Bronchial epithelial cell (primary cell): ENCODE data around the gene DDC. TPM values are rescaled to one million over a fixed set of nuclear protein-coding genes. Genes with fewer than 3 reads are reported as not detected.
"Not testable (repeated sequence)": the region's sequence is repeated elsewhere in the genome, so short reads cannot be mapped to it uniquely, and the experiment has no call there.

Source experiments
- DNase-seq: peaks from one replicate; pipeline ENCODE4 v3.0.0-alpha.2; 2010; ENCODE audit warnings: low read depth
- FAIRE-seq: peaks from 2 replicates; lab custom pipeline; 2011; peaks lifted over from hg19 to GRCh38; lab: Jason Lieb, UNC
- H3K27me3 ChIP-seq: 2 replicates; pipeline ENCODE4 v1.5.1; 2011; ENCODE audit warnings: low read length; ENCODE audit not compliant: control insufficient read depth, insufficient read depth
- H3K36me3 ChIP-seq: 2 replicates; pipeline ENCODE4 v1.5.1; 2011; ENCODE audit warnings: low read length; ENCODE audit not compliant: control insufficient read depth, insufficient read depth
- H3K4me3 ChIP-seq: 2 replicates; pipeline ENCODE4 v1.5.1; 2011; ENCODE audit warnings: mild to moderate bottlenecking, low read depth, low read length, control low read depth
- CTCF ChIP-seq: IDR thresholded peaks from 2 replicates; pipeline ENCODE4 v1.5.1; 2011; ENCODE audit warnings: mild to moderate bottlenecking, moderate library complexity, low read length, control low read depth, inconsistent platforms; ENCODE audit not compliant: insufficient read depth, severe bottlenecking
- total RNA-seq: library from RNA; depleted of rRNA; stranded (reverse); fragments of >200 nt; gene quantifications from 2 replicates; pipeline ENCODE4 v1.2.1, GENCODE V29; 2014

DDC gene
- total RNA-seq, 1 donor from 2014 or later, result not detected

GRCh38 chr7:50552139-50552538, 13.1 kb downstream of the DDC start:
- DNase-seq (no peak), FAIRE-seq (no peak)
- TF ChIP-seq CTCF, result no peak
- peaks cover 6% of the 10 kb centered on the region for H3K27me3 ChIP-seq
- H3K36me3 ChIP-seq, result no peaks in the 10 kb centered on the region
- no peak overlapping the region for H3K4me3 ChIP-seq

GRCh38 chr7:50545613-50546012, 19.6 kb downstream of the DDC start:
- DNase-seq, H3K4me3 ChIP-seq, FAIRE-seq, H3K36me3 ChIP-seq, H3K27me3 ChIP-seq: not testable (repeated sequence)

- H3K27me3 ChIP-seq, result no peaks in the 10 kb centered on the region
- H3K36me3 ChIP-seq, result no peaks in the 10 kb centered on the region
- no peak for DNase-seq
- no peak for FAIRE-seq
- no peak overlapping the region for H3K4me3 ChIP-seq
- no peak for TF ChIP-seq CTCF
Measured at GRCh38 chr7:50544992-50545391, 20.2 kb downstream of the DDC start.

DNA sequence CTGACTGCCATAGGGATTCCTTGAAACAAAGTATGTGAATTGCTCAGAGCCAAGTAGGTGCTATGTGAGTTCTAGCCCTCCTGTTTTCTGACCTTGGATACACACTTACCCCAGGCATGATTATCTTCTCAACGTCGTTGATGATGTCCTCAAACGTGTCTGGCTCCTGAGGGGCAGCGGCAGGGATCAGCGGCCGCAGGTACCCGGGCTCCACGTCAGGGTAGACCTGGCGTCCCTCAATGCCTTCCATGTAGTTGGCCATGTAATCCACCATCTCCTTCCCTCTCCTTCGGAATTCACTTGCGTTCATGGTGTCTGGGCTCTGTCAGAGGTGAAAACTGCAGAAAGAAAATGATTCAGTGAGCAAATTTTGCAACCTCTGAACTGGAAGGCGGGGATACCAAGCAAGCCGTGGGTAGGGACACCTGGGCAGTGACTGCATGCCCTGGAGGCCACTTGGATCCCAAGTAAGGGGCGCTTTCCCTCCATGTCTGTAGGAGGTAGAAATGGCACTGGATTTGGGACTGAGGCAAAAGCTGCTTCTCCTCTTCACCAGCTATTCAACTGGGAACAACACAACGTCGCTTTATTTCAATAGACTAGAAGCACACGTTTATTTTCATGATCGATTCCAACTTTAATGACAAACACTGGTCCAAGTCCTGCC, 21.3 kb downstream of the DDC start:
- H3K36me3 ChIP-seq, result no peaks in the 10 kb centered on the region
- TF ChIP-seq CTCF, result no peak
- H3K27me3 ChIP-seq, result no peaks in the 10 kb centered on the region
- no peak for FAIRE-seq
- DNase-seq, result no peak
- H3K4me3 ChIP-seq, result no peak overlapping the region

DNA sequence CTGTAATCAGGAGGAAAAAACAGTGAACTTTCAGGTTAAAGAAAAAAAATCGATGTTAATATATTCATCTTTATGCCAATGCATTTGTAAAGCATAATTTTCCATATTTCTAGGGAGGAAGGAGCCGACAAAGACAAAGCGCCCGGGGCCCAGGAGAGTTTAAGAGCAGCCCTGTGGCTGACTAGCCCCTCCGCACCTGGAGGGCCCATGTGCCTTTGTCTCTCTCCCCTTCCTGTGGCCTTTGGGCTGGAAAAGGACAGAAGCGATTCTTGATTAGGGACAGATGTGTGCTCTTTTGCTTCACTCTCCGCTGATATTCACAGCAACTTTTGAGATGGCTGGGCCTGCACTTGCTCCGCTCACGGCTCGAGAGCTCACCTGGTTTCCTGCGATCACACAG, 23.1 kb downstream of the DDC start:
- FAIRE-seq (peak; percentile 52), DNase-seq (no peak)
- H3K36me3 ChIP-seq, result no peaks in the 10 kb centered on the region
- no peak overlapping the region for H3K4me3 ChIP-seq
- H3K27me3 ChIP-seq, result no peaks in the 10 kb centered on the region
- TF ChIP-seq CTCF, result no peak

GRCh38 chr7:50540785-50541579, 24.2 kb downstream of the DDC start:
- DNase-seq, result no peak
- Histone ChIP-seq H3K27me3 (no peaks in the 10 kb centered on the region), H3K36me3 (no peaks in the 10 kb centered on the region), H3K4me3 (no peak overlapping the region)
- no peak for TF ChIP-seq CTCF
- FAIRE-seq, result peak; percentile 73
